OCI-LY3 (cell line): ENCODE results near the gene CDK19.

Source experiments
- EZH2phosphoT487 ChIP-seq: fragments of 200-600 bp; shearing (Covaris generic); IDR thresholded peaks from 2 replicates; pipeline ENCODE4 v1.6.1; 2018; ENCODE audit warnings: antibody characterized with exemption, mixed run types, low read depth
- TF ChIP-seq, protein P1 (sequence below): fragments of 200-600, 300-600 bp; sonication (generic); IDR thresholded peaks from 2 replicates; pipeline ENCODE4 v1.5.1; 2014; ENCODE audit warnings: antibody characterized with exemption, low read length, low read depth

- TF ChIP-seq, protein P1, sequence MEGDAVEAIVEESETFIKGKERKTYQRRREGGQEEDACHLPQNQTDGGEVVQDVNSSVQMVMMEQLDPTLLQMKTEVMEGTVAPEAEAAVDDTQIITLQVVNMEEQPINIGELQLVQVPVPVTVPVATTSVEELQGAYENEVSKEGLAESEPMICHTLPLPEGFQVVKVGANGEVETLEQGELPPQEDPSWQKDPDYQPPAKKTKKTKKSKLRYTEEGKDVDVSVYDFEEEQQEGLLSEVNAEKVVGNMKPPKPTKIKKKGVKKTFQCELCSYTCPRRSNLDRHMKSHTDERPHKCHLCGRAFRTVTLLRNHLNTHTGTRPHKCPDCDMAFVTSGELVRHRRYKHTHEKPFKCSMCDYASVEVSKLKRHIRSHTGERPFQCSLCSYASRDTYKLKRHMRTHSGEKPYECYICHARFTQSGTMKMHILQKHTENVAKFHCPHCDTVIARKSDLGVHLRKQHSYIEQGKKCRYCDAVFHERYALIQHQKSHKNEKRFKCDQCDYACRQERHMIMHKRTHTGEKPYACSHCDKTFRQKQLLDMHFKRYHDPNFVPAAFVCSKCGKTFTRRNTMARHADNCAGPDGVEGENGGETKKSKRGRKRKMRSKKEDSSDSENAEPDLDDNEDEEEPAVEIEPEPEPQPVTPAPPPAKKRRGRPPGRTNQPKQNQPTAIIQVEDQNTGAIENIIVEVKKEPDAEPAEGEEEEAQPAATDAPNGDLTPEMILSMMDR = no peak
- no peak for TF ChIP-seq EZH2phosphoT487
These were observed 248.7 kb downstream of the CDK19 start for GRCh38 chr6:110566346-110567125.
